Measurements from ENCODE around the gene TAC1. TPM values are rescaled to one million over a fixed set of nuclear protein-coding genes. Genes with fewer than 3 reads are reported as not detected.
"Not testable (repeated sequence)": the region's sequence is repeated elsewhere in the genome, so short reads cannot be mapped to it uniquely, and the experiment has no call there.

The TAC1 gene
- total RNA-seq, 4 donors from 2014 or later = 0.61 to 3.8 (median 1.5) TPM; not detected in 1

GRCh38 chr7:97771576-97771975, 39.7 kb downstream of the TAC1 start:
- Histone ChIP-seq H3K4me1 (no peaks in the 10 kb centered on the region), H3K27ac (no peak overlapping the region), H3K36me3 (no peaks in the 10 kb centered on the region), H3K9me3 (no peaks in the 10 kb centered on the region), H3K4me3 (no peak overlapping the region), H3K27me3 (no peaks in the 10 kb centered on the region)
- intact Hi-C loops (cut with DNase I; ENCODE audit: low total_unique reads) = no loop called here
- no peak for DNase-seq
- TF ChIP-seq CTCF (IDR thresholded peaks at IDR 0.05) (no peak), POLR2A (IDR thresholded peaks at IDR 0.05) (no peak)

GRCh38 chr7:97772045-97772901, 40.4 kb downstream of the TAC1 start:
- no peak for TF ChIP-seq CTCF (IDR thresholded peaks at IDR 0.05)

GRCh38 chr7:97786398-97786797, 54.5 kb downstream of the TAC1 start:
- H3K4me1 ChIP-seq; H3K36me3 ChIP-seq; DNase-seq; H3K9me3 ChIP-seq; H3K4me3 ChIP-seq; intact Hi-C loops (cut with DNase I; ENCODE audit: low total_unique reads); H3K27ac ChIP-seq; H3K27me3 ChIP-seq: not testable (repeated sequence)

More at GRCh38 chr7:97772045-97772901, 40.4 kb downstream of the TAC1 start:
- intact Hi-C loops (cut with DNase I; ENCODE audit: low total_unique reads) = no loop called here
- DNase-seq = no peak
- H3K4me1 ChIP-seq = no peaks in the 10 kb centered on the region
- H3K27me3 ChIP-seq = no peaks in the 10 kb centered on the region
- no peaks in the 10 kb centered on the region for H3K36me3 ChIP-seq
- H3K4me3 ChIP-seq = no peak overlapping the region
- no peak overlapping the region for H3K27ac ChIP-seq
- H3K9me3 ChIP-seq = no peaks in the 10 kb centered on the region

Other genes with a start within 250 kb of the TAC1 start
- gene ASNS, start 140.3 kb downstream of the TAC1 start, total RNA-seq = 10 to 100 TPM in 3 of 4 donors, not detected in 1; 10.9 to 20.3 (median 16.7) TPM

Measured in uterus (tissue), 4 donors.